Mesothelial cell of epicardium (in vitro differentiated cells): ENCODE results near the gene HBG1. TPM values are rescaled to one million over a fixed set of nuclear protein-coding genes. Genes with fewer than 3 reads are reported as not detected.
A peak's percentile ranks its signal among the peaks of the same experiment; 100 is the strongest.

ENCODE experiments used
- DNase-seq, 2 experiments: peaks; one replicate each; pipeline ENCODE4 v3.0.0; 2021; ENCODE audit warnings: low spot score in 2 of 2; ENCODE audit not compliant: unreplicated experiment in 2 of 2
- H3K27ac Mint-ChIP-seq: 2 replicates; pipeline ENCODE4 v1.8.0; 2021; ENCODE audit warnings: mixed read lengths
- H3K27me3 Mint-ChIP-seq: 2 replicates; pipeline ENCODE4 v1.8.0; 2021; ENCODE audit warnings: low read depth, mixed read lengths
- H3K36me3 Mint-ChIP-seq: 2 replicates; pipeline ENCODE4 v1.8.0; 2021; ENCODE audit warnings: mixed read lengths
- H3K4me1 Mint-ChIP-seq: 2 replicates; pipeline ENCODE4 v1.8.0; 2021; ENCODE audit warnings: mixed read lengths
- H3K4me3 Mint-ChIP-seq: 2 replicates; pipeline ENCODE4 v1.8.0; 2021; ENCODE audit warnings: mild to moderate bottlenecking, moderate library complexity, mixed read lengths
- H3K9me3 Mint-ChIP-seq: 2 replicates; pipeline ENCODE4 v1.8.0; 2021; ENCODE audit warnings: mixed read lengths
- total RNA-seq: library from RNA; stranded (reverse); gene quantifications from 3 replicates; pipeline ENCODE4 v1.2.1, GENCODE V29; 2021
- TF ChIP-seq, protein P1 (sequence below): fragments of 200-600 bp; sonication (generic); IDR thresholded peaks from one replicate; pipeline ENCODE4 v1.5.0; 2021; ENCODE audit warnings: antibody characterized with exemption; ENCODE audit not compliant: unreplicated experiment

The HBG1 gene
- total RNA-seq, 1 donor from 2014 or later, result not detected

DNA sequence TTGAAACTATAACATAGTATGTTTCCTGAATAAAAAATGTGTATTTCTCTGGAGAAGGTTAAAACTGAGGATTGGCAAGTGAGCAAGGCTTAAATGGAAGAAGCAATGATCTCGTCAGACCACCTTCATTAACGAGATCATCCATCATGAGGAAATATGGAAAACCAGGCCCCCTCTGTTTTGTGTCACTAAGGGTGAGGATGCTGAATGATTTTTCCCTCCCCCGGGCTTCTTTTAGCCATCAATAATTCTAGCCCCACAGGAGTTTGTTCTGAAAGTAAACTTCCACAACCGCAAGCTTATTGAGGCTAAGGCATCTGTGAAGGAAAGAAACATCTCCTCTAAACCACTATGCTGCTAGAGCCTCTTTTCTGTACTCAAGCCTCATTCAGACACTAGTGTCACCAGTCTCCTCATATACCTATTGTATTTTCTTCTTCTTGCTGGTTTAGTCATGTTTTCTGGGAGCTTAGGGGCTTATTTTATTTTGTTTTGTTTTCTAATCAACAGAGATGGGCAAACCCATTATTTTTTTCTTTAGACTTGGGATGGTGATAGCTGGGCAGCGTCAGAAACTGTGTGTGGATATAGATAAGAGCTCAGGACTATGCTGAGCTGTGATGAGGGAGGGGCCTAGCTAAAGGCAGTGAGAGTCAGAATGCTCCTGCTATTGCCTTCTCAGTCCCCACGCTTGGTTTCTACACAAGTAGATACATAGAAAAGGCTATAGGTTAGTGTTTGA lies 25.9 kb upstream of the HBG1 start:
- H3K4me1 Mint-ChIP-seq, result peaks cover 8% of the 10 kb centered on the region
- DNase-seq, result no peak
- TF ChIP-seq, protein P1, sequence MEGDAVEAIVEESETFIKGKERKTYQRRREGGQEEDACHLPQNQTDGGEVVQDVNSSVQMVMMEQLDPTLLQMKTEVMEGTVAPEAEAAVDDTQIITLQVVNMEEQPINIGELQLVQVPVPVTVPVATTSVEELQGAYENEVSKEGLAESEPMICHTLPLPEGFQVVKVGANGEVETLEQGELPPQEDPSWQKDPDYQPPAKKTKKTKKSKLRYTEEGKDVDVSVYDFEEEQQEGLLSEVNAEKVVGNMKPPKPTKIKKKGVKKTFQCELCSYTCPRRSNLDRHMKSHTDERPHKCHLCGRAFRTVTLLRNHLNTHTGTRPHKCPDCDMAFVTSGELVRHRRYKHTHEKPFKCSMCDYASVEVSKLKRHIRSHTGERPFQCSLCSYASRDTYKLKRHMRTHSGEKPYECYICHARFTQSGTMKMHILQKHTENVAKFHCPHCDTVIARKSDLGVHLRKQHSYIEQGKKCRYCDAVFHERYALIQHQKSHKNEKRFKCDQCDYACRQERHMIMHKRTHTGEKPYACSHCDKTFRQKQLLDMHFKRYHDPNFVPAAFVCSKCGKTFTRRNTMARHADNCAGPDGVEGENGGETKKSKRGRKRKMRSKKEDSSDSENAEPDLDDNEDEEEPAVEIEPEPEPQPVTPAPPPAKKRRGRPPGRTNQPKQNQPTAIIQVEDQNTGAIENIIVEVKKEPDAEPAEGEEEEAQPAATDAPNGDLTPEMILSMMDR, result no peak
- H3K4me3 Mint-ChIP-seq, result no peak overlapping the region
- H3K9me3 Mint-ChIP-seq, result no peaks in the 10 kb centered on the region
- H3K27ac Mint-ChIP-seq, result no peak overlapping the region
- H3K36me3 Mint-ChIP-seq, result no peaks in the 10 kb centered on the region
- no peaks in the 10 kb centered on the region for H3K27me3 Mint-ChIP-seq

DNA sequence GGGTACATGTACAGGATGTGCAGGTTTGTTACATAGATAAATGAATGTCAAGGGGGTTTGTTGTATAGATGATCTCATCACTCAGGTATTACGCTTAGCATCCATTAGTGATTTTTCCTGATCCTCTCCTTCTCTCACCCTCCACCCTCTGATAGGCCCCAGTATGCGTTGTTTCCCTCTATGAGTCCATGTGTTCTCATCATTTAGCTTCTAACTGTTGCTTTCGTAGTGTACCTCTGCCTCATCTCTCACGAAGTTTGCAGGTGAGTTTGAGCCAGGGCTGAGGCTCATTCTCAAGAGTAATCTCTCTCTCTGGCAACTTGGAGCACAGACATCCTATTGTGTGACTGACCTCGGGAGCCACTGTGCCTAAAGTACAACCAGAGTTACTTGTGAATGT lies 24.7 kb upstream of the HBG1 start:
- Mint-ChIP-seq H3K27me3 (no peaks in the 10 kb centered on the region), H3K27ac (peak overlapping the region; percentile 11), H3K36me3 (no peaks in the 10 kb centered on the region), H3K4me3 (no peak overlapping the region), H3K9me3 (no peaks in the 10 kb centered on the region), H3K4me1 (peaks cover 8% of the 10 kb centered on the region)
- no peak for DNase-seq
- TF ChIP-seq, protein P1, result no peak

DNA sequence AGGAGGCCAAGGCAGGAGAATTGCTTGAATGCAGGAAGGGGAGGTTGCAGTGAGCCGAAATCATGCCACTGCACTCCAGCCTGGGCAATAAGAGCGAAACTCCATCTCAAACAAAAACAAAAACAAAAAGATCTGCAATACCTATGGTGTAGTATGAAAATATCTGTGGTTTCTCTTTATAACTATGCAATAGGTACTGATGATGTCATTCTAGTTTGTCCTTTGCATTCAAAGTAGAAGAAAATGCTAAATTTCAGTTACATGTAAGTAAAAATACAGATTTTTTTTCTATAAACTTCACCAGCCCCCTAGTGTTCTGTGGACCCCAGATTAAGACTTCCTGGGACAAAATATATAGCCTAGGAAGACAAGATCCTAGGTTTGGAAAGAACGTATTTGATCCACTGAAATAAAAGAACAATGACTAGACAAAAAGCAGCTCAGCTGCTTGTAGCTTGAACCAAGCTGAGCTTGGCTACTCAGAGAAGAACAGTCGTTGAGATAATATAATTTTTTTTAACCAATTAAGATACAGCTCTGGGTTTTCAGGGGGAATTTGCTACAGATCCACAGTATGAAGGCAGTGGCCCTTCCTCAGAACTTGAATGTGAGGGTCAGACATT lies 22.8 kb upstream of the HBG1 start:
- peaks cover 8% of the 10 kb centered on the region for H3K4me1 Mint-ChIP-seq
- DNase-seq, result no peak
- no peaks in the 10 kb centered on the region for H3K9me3 Mint-ChIP-seq
- H3K4me3 Mint-ChIP-seq, result no peak overlapping the region
- no peak overlapping the region for H3K27ac Mint-ChIP-seq
- no peaks in the 10 kb centered on the region for H3K27me3 Mint-ChIP-seq
- H3K36me3 Mint-ChIP-seq, result no peaks in the 10 kb centered on the region
- TF ChIP-seq, protein P1, result no peak

DNA sequence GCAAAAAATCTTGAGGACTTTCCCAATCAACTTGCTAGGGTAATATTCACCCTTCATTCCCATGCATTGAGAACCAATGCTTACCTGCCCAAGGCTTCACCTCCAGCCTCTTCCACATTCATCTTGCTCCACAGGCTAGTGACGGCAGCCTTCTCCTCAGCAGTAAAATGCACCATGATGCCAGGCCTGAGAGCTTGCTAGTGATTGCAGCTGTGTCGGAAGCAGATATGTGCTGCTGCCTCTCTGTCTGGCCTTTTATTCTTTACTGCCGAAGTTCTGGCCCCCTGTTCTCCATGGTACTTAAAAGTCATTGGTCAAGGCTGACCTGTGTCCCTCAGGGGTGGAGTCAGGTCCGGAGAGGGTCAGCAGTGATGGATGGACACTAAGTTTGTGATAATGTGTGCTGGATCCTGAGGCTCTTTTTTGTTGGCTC lies 20.1 kb upstream of the HBG1 start, which contains the start of gene HBE1:
TSS of gene HBE1 (minus strand) at position 231 of the 433 bp plus-strand sequence. CDS start at position 176, 55 bp downstream.
- Mint-ChIP-seq H3K27ac (no peak within 1 kb of the TSS), H3K27me3 (peaks cover 3% of the 10 kb centered on the region), H3K4me1 (peaks cover 6% of the 10 kb centered on the region), H3K9me3 (no peaks in the 10 kb centered on the region), H3K36me3 (no peaks in the 10 kb centered on the region), H3K4me3 (no peak within 1 kb of the TSS)
- DNase-seq, result no peak
- TF ChIP-seq, protein P1, result no peak

DNA sequence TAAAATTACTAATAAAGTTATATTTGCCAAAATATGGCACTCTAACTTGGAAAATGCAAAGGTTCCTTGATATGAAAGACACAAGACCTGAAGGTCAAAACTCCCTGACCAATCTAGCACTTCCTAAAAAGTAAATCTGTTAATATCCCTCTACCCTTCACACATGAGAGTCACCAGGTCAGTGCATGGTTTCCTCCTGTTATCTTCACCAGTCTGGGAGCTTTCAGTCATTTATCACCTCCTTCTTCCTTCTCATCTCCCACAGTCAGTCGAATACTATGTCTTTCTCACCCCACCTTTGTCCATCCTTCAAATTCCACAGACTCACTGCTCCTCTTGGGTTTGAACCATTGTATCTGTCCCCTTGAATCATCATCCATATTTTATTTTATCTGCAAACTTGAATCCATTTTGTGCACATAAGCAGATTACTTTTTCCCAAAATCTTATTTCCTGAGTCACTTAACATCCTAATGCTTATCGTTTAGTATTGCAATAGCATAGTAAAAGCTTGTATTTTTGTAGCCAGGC lies 17.4 kb upstream of the HBG1 start:
- peaks cover 3% of the 10 kb centered on the region for H3K27me3 Mint-ChIP-seq
- TF ChIP-seq, protein P1, result no peak
- no peak for DNase-seq
- H3K27ac Mint-ChIP-seq, result no peak overlapping the region
- H3K4me3 Mint-ChIP-seq, result no peak overlapping the region
- no peaks in the 10 kb centered on the region for H3K36me3 Mint-ChIP-seq
- no peaks in the 10 kb centered on the region for H3K4me1 Mint-ChIP-seq
- no peaks in the 10 kb centered on the region for H3K9me3 Mint-ChIP-seq
